Transverse colon (tissue), 3 donors: ENCODE results near the gene PLSCR1.

Experiments
- EP300 ChIP-seq: sonication (generic); formaldehyde crosslinking; IDR thresholded peaks from one replicate; pipeline ENCODE4 v1.6.1; 2017; ENCODE audit warnings: antibody characterized with exemption, low read depth
- POLR2AphosphoS5 ChIP-seq, 3 donors: sonication (generic); formaldehyde crosslinking; IDR thresholded peaks; one replicate each; pipeline ENCODE4 v1.6.1; 2016; ENCODE audit warnings: antibody characterized with exemption in 3 of 3

GRCh38 chr3:146523531-146523930 is 20.9 kb downstream of the PLSCR1 start:
- TF ChIP-seq POLR2AphosphoS5 (IDR thresholded peaks at IDR 0.05) (no peak), EP300 (no peak)
